ENCODE data around the gene FBXL15.

Gene FBXL15

DNA sequence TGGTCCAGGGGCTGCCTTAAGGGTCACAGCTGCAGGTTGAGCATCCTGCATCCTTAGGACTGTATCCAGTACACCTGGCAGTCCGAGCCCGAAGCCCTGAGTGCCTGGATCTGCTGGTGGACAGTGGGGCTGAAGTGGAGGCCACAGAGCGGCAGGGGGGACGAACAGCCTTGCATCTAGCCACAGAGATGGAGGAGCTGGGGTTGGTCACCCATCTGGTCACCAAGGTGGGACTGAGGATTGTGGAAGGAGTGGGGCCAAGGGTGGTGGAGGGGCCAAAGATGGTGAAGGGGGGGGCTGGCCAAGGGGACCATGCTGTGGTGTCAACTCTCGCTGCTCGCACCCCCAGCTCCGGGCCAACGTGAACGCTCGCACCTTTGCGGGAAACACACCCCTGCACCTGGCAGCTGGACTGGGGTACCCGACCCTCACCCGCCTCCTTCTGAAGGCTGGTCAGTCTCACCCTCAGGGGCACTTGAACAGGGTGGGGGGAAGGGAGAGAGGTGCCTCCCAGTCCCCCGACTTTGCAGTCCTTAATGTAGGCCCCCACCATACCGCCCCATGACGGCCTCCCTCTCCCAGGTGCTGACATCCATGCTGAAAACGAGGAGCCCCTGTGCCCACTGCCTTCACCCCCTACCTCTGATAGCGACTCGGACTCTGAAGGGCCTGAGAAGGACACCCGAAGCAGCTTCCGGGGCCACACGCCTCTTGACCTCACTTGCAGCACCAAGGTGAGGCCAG lies 19.9 kb upstream of the FBXL15 start:
- no peak for TF ChIP-seq TEAD4 (IDR thresholded peaks at IDR 0.05)
- TF ChIP-seq, protein P1, sequence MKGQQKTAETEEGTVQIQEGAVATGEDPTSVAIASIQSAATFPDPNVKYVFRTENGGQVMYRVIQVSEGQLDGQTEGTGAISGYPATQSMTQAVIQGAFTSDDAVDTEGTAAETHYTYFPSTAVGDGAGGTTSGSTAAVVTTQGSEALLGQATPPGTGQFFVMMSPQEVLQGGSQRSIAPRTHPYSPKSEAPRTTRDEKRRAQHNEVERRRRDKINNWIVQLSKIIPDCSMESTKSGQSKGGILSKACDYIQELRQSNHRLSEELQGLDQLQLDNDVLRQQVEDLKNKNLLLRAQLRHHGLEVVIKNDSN (IDR thresholded peaks at IDR 0.05) = no peak
- TF ChIP-seq EGR1 (IDR thresholded peaks at IDR 0.05) = no peak
- no peak for TF ChIP-seq FOXM1 (IDR thresholded peaks at IDR 0.05; ENCODE audit: borderline replicate concordance, low read depth)
- no peak for TF ChIP-seq RAD21 (IDR thresholded peaks at IDR 0.05; ENCODE audit: low read depth)
- TF ChIP-seq, protein P2, sequence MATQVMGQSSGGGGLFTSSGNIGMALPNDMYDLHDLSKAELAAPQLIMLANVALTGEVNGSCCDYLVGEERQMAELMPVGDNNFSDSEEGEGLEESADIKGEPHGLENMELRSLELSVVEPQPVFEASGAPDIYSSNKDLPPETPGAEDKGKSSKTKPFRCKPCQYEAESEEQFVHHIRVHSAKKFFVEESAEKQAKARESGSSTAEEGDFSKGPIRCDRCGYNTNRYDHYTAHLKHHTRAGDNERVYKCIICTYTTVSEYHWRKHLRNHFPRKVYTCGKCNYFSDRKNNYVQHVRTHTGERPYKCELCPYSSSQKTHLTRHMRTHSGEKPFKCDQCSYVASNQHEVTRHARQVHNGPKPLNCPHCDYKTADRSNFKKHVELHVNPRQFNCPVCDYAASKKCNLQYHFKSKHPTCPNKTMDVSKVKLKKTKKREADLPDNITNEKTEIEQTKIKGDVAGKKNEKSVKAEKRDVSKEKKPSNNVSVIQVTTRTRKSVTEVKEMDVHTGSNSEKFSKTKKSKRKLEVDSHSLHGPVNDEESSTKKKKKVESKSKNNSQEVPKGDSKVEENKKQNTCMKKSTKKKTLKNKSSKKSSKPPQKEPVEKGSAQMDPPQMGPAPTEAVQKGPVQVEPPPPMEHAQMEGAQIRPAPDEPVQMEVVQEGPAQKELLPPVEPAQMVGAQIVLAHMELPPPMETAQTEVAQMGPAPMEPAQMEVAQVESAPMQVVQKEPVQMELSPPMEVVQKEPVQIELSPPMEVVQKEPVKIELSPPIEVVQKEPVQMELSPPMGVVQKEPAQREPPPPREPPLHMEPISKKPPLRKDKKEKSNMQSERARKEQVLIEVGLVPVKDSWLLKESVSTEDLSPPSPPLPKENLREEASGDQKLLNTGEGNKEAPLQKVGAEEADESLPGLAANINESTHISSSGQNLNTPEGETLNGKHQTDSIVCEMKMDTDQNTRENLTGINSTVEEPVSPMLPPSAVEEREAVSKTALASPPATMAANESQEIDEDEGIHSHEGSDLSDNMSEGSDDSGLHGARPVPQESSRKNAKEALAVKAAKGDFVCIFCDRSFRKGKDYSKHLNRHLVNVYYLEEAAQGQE (IDR thresholded peaks at IDR 0.05; ENCODE audit: low read depth) = no peak
- TF ChIP-seq, protein P3, sequence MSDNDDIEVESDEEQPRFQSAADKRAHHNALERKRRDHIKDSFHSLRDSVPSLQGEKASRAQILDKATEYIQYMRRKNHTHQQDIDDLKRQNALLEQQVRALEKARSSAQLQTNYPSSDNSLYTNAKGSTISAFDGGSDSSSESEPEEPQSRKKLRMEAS (IDR thresholded peaks at IDR 0.05) = no peak
- TF ChIP-seq TAF1 (IDR thresholded peaks at IDR 0.05; ENCODE audit: low read depth) = no peak
- no peak for TF ChIP-seq CEBPB (IDR thresholded peaks at IDR 0.05)

- TF ChIP-seq CREB1 (IDR thresholded peaks at IDR 0.05; ENCODE audit: low read depth) (no peak), TCF12 (IDR thresholded peaks at IDR 0.05; ENCODE audit: low read depth) (no peak), NFIC (IDR thresholded peaks at IDR 0.05) (no peak), ZBTB7A (IDR thresholded peaks at IDR 0.05; ENCODE audit: low read depth) (no peak), CEBPB (IDR thresholded peaks at IDR 0.05) (no peak), YY1 (IDR thresholded peaks at IDR 0.05; ENCODE audit: low read depth) (no peak)
- TF ChIP-seq, protein P1 (IDR thresholded peaks at IDR 0.05) = no peak
- TF ChIP-seq, protein P2 (IDR thresholded peaks at IDR 0.05; ENCODE audit: low read depth) = no peak
- TF ChIP-seq, protein P3 (IDR thresholded peaks at IDR 0.05) = no peak
These were observed 19.3 kb upstream of the FBXL15 start for GRCh38 chr10:102401342-102401654.

- TF ChIP-seq ZBTB7A (IDR thresholded peaks at IDR 0.05; ENCODE audit: low read depth) (0 out of 2 replicates have a peak, but pooled peaks have one; percentile 38), YY1 (IDR thresholded peaks at IDR 0.05; ENCODE audit: low read depth) (no peak), TCF12 (IDR thresholded peaks at IDR 0.05; ENCODE audit: low read depth) (peak; percentile 67), TEAD4 (IDR thresholded peaks at IDR 0.05) (peak; percentile 87), RAD21 (IDR thresholded peaks at IDR 0.05; ENCODE audit: low read depth) (no peak)
- TF ChIP-seq, protein P3 (IDR thresholded peaks at IDR 0.05) = peak; percentile 81
These were observed 18.7 kb upstream of the FBXL15 start for GRCh38 chr10:102401735-102402511.

DNA sequence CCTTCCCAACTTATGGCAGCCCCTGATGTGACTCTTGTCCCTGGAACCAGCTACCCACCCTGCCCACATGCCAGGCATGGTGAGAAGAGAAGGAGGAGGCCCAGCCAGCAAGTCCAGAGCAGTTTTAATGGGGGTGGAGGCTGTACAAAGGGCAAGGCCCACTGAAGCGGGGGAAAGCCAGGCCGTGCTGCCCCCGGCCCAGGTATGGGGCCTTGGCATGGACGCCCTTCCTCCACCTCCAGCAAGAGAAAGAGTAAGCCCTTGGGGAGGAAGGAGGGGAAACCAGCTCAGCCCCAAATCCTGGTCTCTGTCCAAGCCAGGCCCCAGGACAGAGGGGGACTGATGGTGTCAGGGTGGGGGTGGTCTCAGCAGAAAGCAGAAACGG lies 18.1 kb upstream of the FBXL15 start:
- TF ChIP-seq EP300 (IDR thresholded peaks at IDR 0.05; ENCODE audit: borderline replicate concordance) = no peak
- TF ChIP-seq, protein P1 (IDR thresholded peaks at IDR 0.05) = no peak
- TF ChIP-seq CEBPB (IDR thresholded peaks at IDR 0.05) = no peak
- TF ChIP-seq, protein P3 (IDR thresholded peaks at IDR 0.05) = no peak
- TF ChIP-seq TAF1 (IDR thresholded peaks at IDR 0.05; ENCODE audit: low read depth) = no peak
- TF ChIP-seq, protein P2 (IDR thresholded peaks at IDR 0.05; ENCODE audit: low read depth) = no peak
- no peak for TF ChIP-seq YY1 (IDR thresholded peaks at IDR 0.05; ENCODE audit: low read depth)
- TF ChIP-seq TCF12 (IDR thresholded peaks at IDR 0.05; ENCODE audit: low read depth) = no peak
- TF ChIP-seq ZBTB7A (IDR thresholded peaks at IDR 0.05; ENCODE audit: low read depth) = no peak
- TF ChIP-seq CREB1 (IDR thresholded peaks at IDR 0.05; ENCODE audit: low read depth) = no peak

All from Ishikawa (cell line).